GM19467 (cell line): ENCODE measurements around the gene MCF2.
"Not testable (repeated sequence)": the region's sequence is repeated elsewhere in the genome, so short reads cannot be mapped to it uniquely, and the experiment has no call there.

Source experiments
- ATAC-seq: cut with Tn5 transposase; IDR thresholded peaks from one replicate; pipeline ENCODE4 v1.9.1; 2021; ENCODE audit warnings: mild to moderate bottlenecking, moderate library complexity; ENCODE audit not compliant: unreplicated experiment

The MCF2 gene

DNA sequence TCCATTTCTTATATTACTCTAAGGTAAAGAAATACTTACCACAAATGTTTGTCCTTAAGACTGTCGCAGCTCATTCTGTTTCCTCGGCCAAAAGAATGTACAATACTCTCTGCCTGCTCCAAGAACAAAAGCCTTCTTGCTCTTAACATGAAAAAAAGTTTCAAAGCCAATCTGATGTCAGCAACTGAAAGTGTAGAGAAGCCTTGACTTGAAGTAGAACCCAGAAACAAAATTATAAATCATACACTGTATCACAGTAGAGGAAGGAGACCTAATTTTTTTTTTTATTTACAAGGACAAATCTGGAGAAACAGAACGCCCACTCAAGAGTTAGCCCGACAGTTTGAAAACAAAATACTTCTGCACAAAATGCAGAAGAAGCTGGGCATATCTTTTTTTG lies at the start of gene MCF2:
TSS of gene MCF2 (minus strand) at position 101 of the 400 bp plus-strand sequence. CDS start 56,423 bp downstream, outside the sequence.
- ATAC-seq: no peak

DNA sequence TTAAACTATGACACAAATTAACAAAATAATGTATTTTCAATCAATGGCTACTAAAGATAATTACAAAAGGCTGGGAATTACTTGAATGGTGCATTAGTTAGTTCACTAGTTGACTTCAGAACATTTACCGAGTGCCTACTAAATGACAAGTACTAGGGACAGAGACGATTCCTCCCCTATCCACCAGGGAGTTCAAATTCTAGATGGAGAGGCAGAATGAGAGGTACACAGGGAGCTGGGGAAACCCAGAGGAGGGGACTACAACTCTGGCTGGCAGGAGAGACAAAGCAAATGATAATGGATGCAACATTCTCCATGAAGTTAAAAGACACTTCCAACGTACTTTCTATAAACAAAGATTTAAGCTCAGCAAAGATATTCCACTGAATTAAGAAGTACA lies 43.1 kb upstream of the MCF2 start:
- no peak for ATAC-seq

DNA sequence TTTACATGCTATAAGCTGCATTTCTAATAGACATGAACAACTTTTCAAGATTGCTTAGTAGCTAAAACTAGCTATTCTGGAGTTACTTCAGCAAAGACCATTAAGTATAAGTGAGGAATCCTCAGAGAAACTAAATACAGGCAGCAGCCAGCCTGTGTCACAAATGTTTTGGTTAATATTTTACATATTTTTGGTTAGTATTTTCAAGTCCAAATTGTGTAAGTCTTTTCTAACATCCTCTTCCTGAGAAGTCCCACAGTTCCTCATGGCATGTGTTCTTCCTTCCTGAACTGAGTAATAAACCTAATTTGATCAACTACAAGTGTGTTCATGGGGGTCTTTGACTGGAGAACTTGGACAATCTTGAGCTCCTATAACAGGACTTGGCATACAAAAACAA lies 42.4 kb upstream of the MCF2 start:
- ATAC-seq: no peak

GRCh38 chrX:139739138-139739537 lies 31.2 kb upstream of the MCF2 start:
- no peak for ATAC-seq

DNA sequence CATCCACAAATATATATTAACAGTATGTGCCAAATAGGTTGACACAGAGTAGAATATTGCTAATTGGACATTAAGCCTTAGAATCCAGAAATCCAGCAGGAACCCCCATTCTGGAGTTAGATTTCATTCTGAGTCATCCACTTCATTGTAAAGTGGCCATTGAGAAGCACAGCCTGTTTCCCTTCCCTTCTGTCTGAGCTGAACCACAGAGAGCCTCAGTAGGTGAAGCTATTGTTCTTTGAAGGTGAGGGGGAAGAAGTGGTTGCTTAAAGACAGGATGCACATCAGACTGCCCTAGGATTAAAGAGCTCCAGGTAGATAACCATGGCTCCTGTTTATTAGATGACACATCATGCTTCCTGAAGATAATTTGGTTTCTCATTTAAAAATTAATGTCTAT lies 30.6 kb upstream of the MCF2 start:
- ATAC-seq: no peak

- ATAC-seq: no peak
Measured at GRCh38 chrX:139736151-139736550, 28.2 kb upstream of the MCF2 start.

GRCh38 chrX:139734996-139735395 lies 27.0 kb upstream of the MCF2 start:
- ATAC-seq: no peak

DNA sequence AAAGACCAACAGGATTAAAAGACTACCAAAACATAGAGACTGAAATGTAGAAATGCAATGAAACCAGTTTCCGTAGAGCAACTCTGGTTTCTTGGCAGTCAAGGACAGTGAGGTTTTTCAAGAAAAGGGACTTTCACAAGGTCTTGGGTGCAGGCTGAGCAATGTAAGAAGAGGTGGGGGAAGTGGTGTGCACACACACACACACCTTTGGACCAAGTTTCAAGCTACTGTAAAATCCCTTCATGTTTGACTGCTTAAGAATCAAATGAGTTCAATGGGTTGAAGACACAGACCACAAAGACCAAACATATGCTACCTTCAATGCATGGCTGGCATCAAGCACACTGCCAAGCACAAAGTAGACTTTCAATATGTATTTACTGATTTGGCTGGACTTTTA lies 17.8 kb upstream of the MCF2 start:
- peak; percentile 78 for ATAC-seq

DNA sequence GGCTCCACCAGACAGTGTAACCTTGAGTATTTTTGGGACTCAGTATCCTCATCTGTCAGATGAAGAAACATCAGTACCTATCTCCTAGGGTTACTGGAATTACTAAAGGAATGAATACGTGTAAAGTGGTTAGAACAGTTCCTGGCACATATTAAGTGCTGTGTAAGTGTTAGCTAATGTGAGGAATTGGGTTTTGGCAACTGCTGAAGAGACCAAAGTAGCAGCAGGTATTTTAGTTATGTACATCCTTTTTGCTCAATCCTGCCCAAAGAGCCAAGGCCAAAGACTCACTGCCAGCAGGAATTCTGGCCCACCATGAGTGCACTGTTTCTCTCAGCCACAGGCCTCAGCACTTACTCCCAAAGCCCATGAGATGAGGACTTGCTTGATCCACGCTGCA lies 16.7 kb upstream of the MCF2 start:
- ATAC-seq: no peak

- ATAC-seq: no peak
Measured at GRCh38 chrX:139720979-139721378, 13.0 kb upstream of the MCF2 start.

GRCh38 chrX:139720136-139720535 lies 12.2 kb upstream of the MCF2 start:
- ATAC-seq: no peak

DNA sequence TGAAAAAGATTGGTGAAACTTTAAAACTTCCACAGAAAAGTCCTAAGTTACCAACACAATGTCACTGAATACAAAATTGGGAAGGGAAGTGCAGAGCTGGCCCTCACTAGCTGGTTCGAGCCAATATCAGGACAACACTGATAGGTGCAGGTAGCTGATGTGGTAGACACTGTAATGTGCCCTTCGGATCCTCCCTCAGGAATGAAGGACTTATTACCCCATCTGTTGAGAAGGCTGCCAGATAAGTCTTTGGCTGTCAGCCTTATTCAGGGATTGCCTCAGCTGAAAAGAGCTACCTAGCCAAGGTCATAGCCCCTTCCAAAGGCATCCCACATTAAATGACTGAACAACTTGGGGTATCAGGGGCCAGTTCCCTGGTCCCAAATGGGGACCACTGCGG lies 5.3 kb downstream of the MCF2 start:
- ATAC-seq: no peak

DNA sequence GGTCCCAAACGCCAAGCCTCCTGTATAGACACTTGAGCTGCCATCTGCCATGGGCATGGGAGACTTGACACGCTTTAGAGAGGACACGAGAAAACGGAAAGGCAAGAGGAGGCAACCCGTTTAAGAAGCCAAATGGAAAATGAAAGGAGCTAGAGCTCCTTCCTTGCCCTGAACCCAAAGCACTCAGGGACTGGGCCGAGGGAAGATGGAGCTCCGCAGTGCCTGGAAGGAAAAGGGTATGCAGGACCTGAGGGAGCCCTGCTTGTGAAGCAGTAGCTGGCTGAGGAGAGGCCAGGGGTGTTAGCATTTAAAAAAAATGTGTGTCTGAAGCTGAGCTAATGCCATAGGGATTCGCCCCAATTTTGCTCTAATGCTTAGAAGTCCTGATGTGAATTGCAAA lies 15.1 kb downstream of the MCF2 start:
- no peak for ATAC-seq

DNA sequence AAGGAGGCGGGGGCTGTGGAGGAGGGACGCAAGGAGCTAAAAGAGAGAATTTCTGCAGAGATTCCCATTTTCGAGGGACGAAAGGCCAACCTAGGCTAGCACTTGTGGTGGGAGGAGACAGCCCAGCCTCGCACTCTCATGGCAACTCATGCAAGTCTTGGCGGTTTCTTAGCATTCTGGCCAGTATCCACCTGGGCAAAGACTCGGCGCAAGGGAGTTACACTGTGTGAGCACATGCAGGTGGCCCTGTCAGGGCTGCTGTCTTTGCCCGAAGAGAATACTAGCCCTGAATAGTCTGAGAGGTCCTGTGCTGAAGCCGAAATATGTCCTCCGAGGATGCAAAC lies 15.5 kb downstream of the MCF2 start:
- no peak for ATAC-seq

DNA sequence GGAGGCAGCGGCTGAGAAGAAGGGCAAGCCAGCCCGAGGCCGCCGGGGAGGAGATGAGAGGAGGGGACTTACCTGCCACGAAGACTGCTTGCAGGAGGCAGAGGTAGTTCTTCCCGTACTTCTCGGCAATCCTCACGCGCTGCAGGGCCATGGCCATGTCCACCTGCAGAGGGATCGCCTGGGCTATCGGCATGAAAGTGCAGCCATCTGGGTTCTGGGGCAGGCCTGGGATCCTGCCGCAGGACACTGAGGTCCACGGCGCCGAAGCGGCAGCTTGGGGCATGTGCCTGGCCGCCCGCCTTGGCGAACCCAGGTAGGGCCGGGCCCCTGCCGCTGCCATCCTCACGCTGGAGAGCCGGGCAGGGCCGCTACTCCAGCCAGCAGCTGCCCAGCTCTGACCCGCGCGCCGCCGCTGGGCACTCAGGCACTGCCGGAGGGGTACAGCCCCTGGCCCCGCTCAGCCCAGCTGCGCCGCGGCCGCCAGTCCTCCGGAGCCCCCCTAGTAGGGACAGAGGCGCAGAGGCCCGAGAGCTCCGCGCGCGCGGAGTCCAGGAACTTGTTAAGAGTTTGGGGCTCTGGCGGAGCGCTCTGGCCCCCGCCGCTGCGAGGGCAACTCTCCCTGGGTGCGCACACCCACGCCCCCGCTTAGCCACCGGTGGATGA lies 16.0 kb downstream of the MCF2 start:
- ATAC-seq: no peak

GRCh38 chrX:139691493-139691842 lies 16.5 kb downstream of the MCF2 start:
- ATAC-seq: no peak

DNA sequence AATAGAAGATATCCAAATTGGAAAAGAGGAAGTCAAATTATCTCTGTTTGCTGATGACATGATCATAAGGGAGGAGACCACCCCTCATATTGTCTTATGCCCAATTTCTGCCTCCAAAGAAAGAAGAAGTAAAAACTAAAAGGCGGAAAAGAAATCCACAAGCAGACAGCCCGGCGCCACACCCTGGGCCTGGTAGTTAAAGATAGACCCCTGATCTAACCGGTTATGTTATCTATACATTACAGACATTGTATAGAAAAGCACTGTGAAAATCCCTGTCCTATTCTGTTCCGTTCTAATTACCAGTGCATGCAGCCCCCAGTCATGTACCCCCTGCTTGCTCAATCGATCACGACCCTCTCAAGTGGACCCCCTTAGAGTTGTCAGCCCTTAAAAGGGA lies 22.8 kb downstream of the MCF2 start:
- not testable (repeated sequence) for ATAC-seq

GRCh38 chrX:139680356-139680755 lies 27.6 kb downstream of the MCF2 start:
- ATAC-seq: no peak

- ATAC-seq: peak; percentile 66
Measured at GRCh38 chrX:139647597-139647996, 60.4 kb downstream of the MCF2 start.

DNA sequence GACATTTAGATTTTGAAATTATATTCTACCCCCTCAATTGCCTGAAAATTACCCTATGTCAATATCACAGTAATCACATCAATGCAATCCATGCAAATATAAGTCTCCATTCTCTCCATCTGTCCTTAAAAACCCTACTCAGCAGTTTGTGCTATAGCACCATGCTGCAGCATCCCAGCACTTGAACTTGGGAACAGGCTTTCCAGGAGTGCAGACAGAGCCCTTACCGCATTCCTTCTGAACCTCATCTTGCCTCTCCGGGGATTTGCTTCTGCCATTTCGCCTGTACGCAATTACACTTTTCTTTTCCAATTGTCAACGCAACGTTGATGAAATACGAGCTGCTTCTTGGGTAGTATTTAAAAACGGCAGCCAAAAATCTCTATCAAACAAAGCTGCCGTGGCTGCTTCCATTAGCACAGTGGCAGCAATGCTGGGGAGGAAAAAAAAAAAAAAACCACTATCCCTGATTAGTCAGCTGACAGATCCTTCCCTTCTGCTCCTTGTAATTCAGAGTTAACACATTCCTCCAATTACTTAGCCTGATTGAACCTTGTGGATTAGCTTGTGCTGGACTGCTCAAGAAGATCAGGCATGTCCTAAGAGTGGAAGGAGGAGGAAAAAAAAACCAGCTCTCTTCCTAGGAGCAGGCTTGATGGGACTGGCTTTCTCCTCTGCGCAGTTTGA lies 65.6 kb downstream of the MCF2 start:
- ATAC-seq: no peak

- ATAC-seq: no peak
Measured at GRCh38 chrX:139640259-139640658, 67.7 kb downstream of the MCF2 start.

DNA sequence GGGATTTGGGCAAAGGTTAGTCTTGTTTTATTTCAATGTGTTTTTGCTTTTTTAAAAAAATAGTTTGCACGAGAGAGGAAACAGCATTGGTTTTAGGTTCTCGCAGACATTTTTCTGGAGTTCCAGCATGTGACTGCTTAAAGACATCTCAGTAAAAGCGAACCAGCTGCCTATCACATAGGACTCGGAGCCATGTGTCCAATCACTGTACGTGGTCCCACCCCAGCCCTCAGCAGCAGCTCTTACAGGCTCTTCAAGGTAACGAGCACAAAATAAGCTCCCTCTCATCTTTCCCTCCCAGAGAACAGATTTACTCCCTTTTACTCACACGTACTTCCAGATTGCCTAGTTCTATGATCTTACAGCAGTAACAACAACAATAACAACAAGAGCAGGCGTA lies 68.7 kb downstream of the MCF2 start:
- ATAC-seq: no peak

DNA sequence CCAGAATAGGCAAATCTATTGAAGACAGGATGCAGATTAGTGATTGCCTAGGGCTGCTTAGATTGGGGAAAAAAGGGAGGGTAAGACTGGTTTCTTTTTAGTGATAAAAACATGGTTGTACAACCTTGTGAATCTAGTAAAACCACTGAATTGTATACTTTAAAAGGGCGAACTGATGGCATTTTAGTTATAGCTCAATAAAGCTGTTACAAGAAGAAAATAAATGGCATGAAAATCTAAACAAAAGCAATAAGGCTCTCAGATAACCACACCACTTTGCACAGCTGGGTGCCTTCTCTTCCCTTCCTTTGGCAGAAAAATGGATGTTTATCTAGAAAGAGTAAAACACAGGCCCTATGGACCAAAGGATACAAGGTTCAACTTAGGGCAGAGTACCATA lies 107.9 kb downstream of the MCF2 start:
- no peak for ATAC-seq
